Hippocampal formation (tissue), 2 donors: Measurements from ENCODE around the gene PXDC1.
A peak's percentile ranks its signal among the peaks of the same experiment; 100 is the strongest.
"Not testable (repeated sequence)": the region's sequence is repeated elsewhere in the genome, so short reads cannot be mapped to it uniquely, and the experiment has no call there.

Experiments used
- DNase-seq, 2 donors: peaks; one replicate each; lab custom pipeline; 2025; lab: John Stamatoyannopoulos, UW

The PXDC1 gene

GRCh38 chr6:3732345-3733141 is 19.0 kb downstream of the PXDC1 start:
- DNase-seq = peak; percentile 55 to 72

GRCh38 chr6:3731700-3732099 is 19.8 kb downstream of the PXDC1 start:
- DNase-seq = no peak

GRCh38 chr6:3729603-3730344 is 21.7 kb downstream of the PXDC1 start:
- DNase-seq = no peak

GRCh38 chr6:3727593-3728108 is 23.9 kb downstream of the PXDC1 start:
- no peak for DNase-seq

GRCh38 chr6:3727036-3727435 is 24.5 kb downstream of the PXDC1 start:
- no peak for DNase-seq

- no peak for DNase-seq
These were observed 25.1 kb downstream of the PXDC1 start for GRCh38 chr6:3726421-3726820.

- no peak for DNase-seq
These were observed 26.1 kb downstream of the PXDC1 start for GRCh38 chr6:3725145-3726047.

- no peak for DNase-seq
These were observed 26.9 kb downstream of the PXDC1 start for GRCh38 chr6:3724451-3725144.

- no peak for DNase-seq
These were observed 27.5 kb downstream of the PXDC1 start for GRCh38 chr6:3723966-3724365.

- no peak for DNase-seq
These were observed 28.3 kb downstream of the PXDC1 start for GRCh38 chr6:3723251-3723650.

GRCh38 chr6:3722785-3723184 is 28.7 kb downstream of the PXDC1 start:
- DNase-seq = no peak

GRCh38 chr6:3721810-3722621 is 29.5 kb downstream of the PXDC1 start:
- DNase-seq = no peak

- DNase-seq = not testable (repeated sequence)
These were observed 30.7 kb downstream of the PXDC1 start for GRCh38 chr6:3720770-3721169.

GRCh38 chr6:3719462-3720308 is 31.8 kb downstream of the PXDC1 start:
- no peak for DNase-seq

- no peak for DNase-seq
These were observed 33.1 kb downstream of the PXDC1 start for GRCh38 chr6:3718407-3718806.

GRCh38 chr6:3715285-3715684 is 36.2 kb downstream of the PXDC1 start:
- DNase-seq = no peak

GRCh38 chr6:3714768-3715167 is 36.7 kb downstream of the PXDC1 start:
- no peak for DNase-seq

GRCh38 chr6:3714111-3714510 is 37.4 kb downstream of the PXDC1 start:
- DNase-seq = no peak

- DNase-seq = no peak
These were observed 38.5 kb downstream of the PXDC1 start for GRCh38 chr6:3712827-3713665.
